Activated CD8-positive, alpha-beta memory T cell treated with anti-CD3 and anti-CD28 coated beads for 36 hours (primary cell): ENCODE data around the gene GJB5. TPM values are rescaled to one million over a fixed set of nuclear protein-coding genes. Genes with fewer than 3 reads are reported as not detected.
"Not testable (repeated sequence)": the region's sequence is repeated elsewhere in the genome, so short reads cannot be mapped to it uniquely, and the experiment has no call there.

Experiments
- CTCF ChIA-PET: fragments of 350-600 bp; sonication (Branson Sonifier 250); formaldehyde crosslinking; loops from one replicate; lab custom pipeline; 2021; ENCODE audit warnings: antibody characterized with exemption; lab: Charles Lee
- POLR2A ChIA-PET: fragments of 350-600 bp; sonication (Branson Sonifier 250); formaldehyde crosslinking; loops from one replicate; lab custom pipeline; 2021; ENCODE audit warnings: antibody characterized with exemption; lab: Charles Lee
- total RNA-seq, 2 experiments: library from RNA; stranded (reverse); gene quantifications; one replicate each; pipeline ENCODE4 v1.2.3, GENCODE V29; 2021

GJB5 gene
- not detected for total RNA-seq

GRCh38 chr1:34754964-34755637, at the start of gene GJB5:
TSS of gene GJB5 (plus strand) at chr1:34755047. CDS start at chr1:34757331, 2,284 bp downstream.
- ChIA-PET POLR2A (no interaction called here), CTCF (no interaction called here)

- ChIA-PET POLR2A (no interaction called here), CTCF (no interaction called here)
Measured at GRCh38 chr1:34705077-34705476, 49.8 kb upstream of the GJB5 start.

GRCh38 chr1:34708106-34708505, 46.7 kb upstream of the GJB5 start:
- ChIA-PET CTCF (no interaction called here), POLR2A (no interaction called here)

- POLR2A ChIA-PET: no interaction called here
- CTCF ChIA-PET: no interaction called here
Measured at GRCh38 chr1:34709547-34709946, 45.3 kb upstream of the GJB5 start.

GRCh38 chr1:34710812-34711211, 44.0 kb upstream of the GJB5 start:
- ChIA-PET POLR2A (no interaction called here), CTCF (no interaction called here)

GRCh38 chr1:34711485-34711884, 43.4 kb upstream of the GJB5 start:
- ChIA-PET POLR2A (no interaction called here), CTCF (no interaction called here)

- ChIA-PET POLR2A (no interaction called here), CTCF (no interaction called here)
Measured at GRCh38 chr1:34712007-34712688, 42.7 kb upstream of the GJB5 start.

GRCh38 chr1:34713443-34713842, 41.4 kb upstream of the GJB5 start:
- ChIA-PET POLR2A (no interaction called here), CTCF (no interaction called here)

GRCh38 chr1:34714386-34714785, 40.5 kb upstream of the GJB5 start:
- ChIA-PET CTCF (interaction anchor here (1.3 kb wide), 1 partner anchor 31 kb away, joined by 3 read pairs; no protein-coding TSS in a partner anchor), POLR2A (no interaction called here)

- POLR2A ChIA-PET: no interaction called here
- CTCF ChIA-PET: interaction anchor here (1.3 kb wide), 1 partner anchor 32 kb away, joined by 3 read pairs; no protein-coding TSS in a partner anchor
Measured at GRCh38 chr1:34715139-34715538, 39.7 kb upstream of the GJB5 start.

GRCh38 chr1:34721241-34721640, 33.6 kb upstream of the GJB5 start:
- ChIA-PET CTCF (no interaction called here), POLR2A (no interaction called here)

GRCh38 chr1:34721646-34722355, 33.0 kb upstream of the GJB5 start:
- CTCF ChIA-PET: no interaction called here
- POLR2A ChIA-PET: no interaction called here

GRCh38 chr1:34726861-34727260, 28.0 kb upstream of the GJB5 start:
- CTCF ChIA-PET: no interaction called here
- POLR2A ChIA-PET: no interaction called here

GRCh38 chr1:34730485-34730884, 24.4 kb upstream of the GJB5 start:
- CTCF ChIA-PET: no interaction called here
- POLR2A ChIA-PET: no interaction called here

GRCh38 chr1:34732831-34733230, 22.0 kb upstream of the GJB5 start:
- POLR2A ChIA-PET: not testable (repeated sequence)
- CTCF ChIA-PET: interaction anchor here (1.5 kb wide), 1 partner anchor 10 kb away, joined by 7 read pairs; no protein-coding TSS in a partner anchor

GRCh38 chr1:34736692-34737091, 18.2 kb upstream of the GJB5 start:
- ChIA-PET POLR2A (no interaction called here), CTCF (no interaction called here)

GRCh38 chr1:34737236-34737635, 17.6 kb upstream of the GJB5 start:
- POLR2A ChIA-PET, CTCF ChIA-PET: not testable (repeated sequence)

- CTCF ChIA-PET: interaction anchor here (1.3 kb wide), 1 partner anchor 113 kb away, joined by 4 read pairs; no protein-coding TSS in a partner anchor
Measured at GRCh38 chr1:34739613-34740012, 15.2 kb upstream of the GJB5 start.

GRCh38 chr1:34740161-34740868, 14.5 kb upstream of the GJB5 start:
- CTCF ChIA-PET: no interaction called here
- POLR2A ChIA-PET: no interaction called here

More at GRCh38 chr1:34739613-34740012, 15.2 kb upstream of the GJB5 start:
- POLR2A ChIA-PET: no interaction called here
